ENCODE data around the gene PRR36.

The PRR36 gene

GRCh38 chr19:7858109-7858770 is 15.9 kb downstream of the PRR36 start:
- no peak for TF ChIP-seq CTCF (IDR thresholded peaks at IDR 0.05; ENCODE audit: insufficient read depth, low read length, missing control alignments)
- no peak overlapping the region for H3K4me3 ChIP-seq (ENCODE audit: low read depth, low read length)
- ChIA-PET POLR2A (no interaction called here), CTCF (interaction anchor here (1.0 to 5.9 kb wide), 6 partner anchors 8 to 58 kb away, joined by 3 to 61 read pairs (median 3); partner anchors contain the start of gene MAP2K7)
- no peak for DNase-seq (ENCODE audit: low read depth, low spot score)

GRCh38 chr19:7857727-7858108 is 16.5 kb downstream of the PRR36 start:
- no peak overlapping the region for H3K4me3 ChIP-seq (ENCODE audit: low read depth, low read length)
- ChIA-PET POLR2A (no interaction called here), CTCF (interaction anchor here (1.0 to 5.9 kb wide), 7 partner anchors 8 to 86 kb away, joined by 3 to 61 read pairs (median 3); partner anchors contain the start of gene MAP2K7)
- TF ChIP-seq CTCF (IDR thresholded peaks at IDR 0.05; ENCODE audit: insufficient read depth, low read length, missing control alignments), result no peak
- no peak for DNase-seq (ENCODE audit: low read depth, low spot score)

- TF ChIP-seq CTCF (IDR thresholded peaks at IDR 0.05; ENCODE audit: insufficient read depth, low read length, missing control alignments), result no peak
- no peak for DNase-seq (ENCODE audit: low read depth, low spot score)
- ChIA-PET CTCF (interaction anchor here (1.4 to 5.9 kb wide), 4 partner anchors 9 to 87 kb away, joined by 3 to 61 read pairs (median 4); no protein-coding TSS in a partner anchor), POLR2A (interaction anchor here (0.6 kb wide), 1 partner anchor 47 kb away, joined by 3 read pairs; the partner anchor contains the start of gene MAP2K7)
- H3K4me3 ChIP-seq (ENCODE audit: low read depth, low read length), result no peak overlapping the region
Observed at GRCh38 chr19:7856679-7857663, 17.2 kb downstream of the PRR36 start.

- TF ChIP-seq CTCF (IDR thresholded peaks at IDR 0.05; ENCODE audit: insufficient read depth, low read length, missing control alignments), result no peak
Observed at GRCh38 chr19:7856109-7856591, 18.0 kb downstream of the PRR36 start.

GRCh38 chr19:7855426-7856108 is 18.6 kb downstream of the PRR36 start:
- ChIA-PET CTCF (interaction anchor here (3.9 kb wide), 1 partner anchor 11 kb away, joined by 21 read pairs; no protein-coding TSS in a partner anchor), POLR2A (no interaction called here)
- no peak for DNase-seq (ENCODE audit: low read depth, low spot score)
- TF ChIP-seq CTCF (IDR thresholded peaks at IDR 0.05; ENCODE audit: insufficient read depth, low read length, missing control alignments), result no peak
- no peak overlapping the region for H3K4me3 ChIP-seq (ENCODE audit: low read depth, low read length)

More at GRCh38 chr19:7856109-7856591, 18.0 kb downstream of the PRR36 start:
- no peak for DNase-seq (ENCODE audit: low read depth, low spot score)
- ChIA-PET CTCF (interaction anchor here (3.9 to 5.9 kb wide), 2 partner anchors 11 to 12 kb away, joined by 21 to 61 read pairs; no protein-coding TSS in a partner anchor), POLR2A (interaction anchor here (0.6 kb wide), 1 partner anchor 47 kb away, joined by 3 read pairs; the partner anchor contains the start of gene MAP2K7)
- H3K4me3 ChIP-seq (ENCODE audit: low read depth, low read length), result no peak overlapping the region

Data from AG04449 (cell line).